ENCODE data around the gene FAM13A. TPM values are rescaled to one million over a fixed set of nuclear protein-coding genes. Genes with fewer than 3 reads are reported as not detected.

Gene FAM13A
- total and polyA plus RNA-seq, 9 of the 15 experiments (the other 6 are each of a cell fraction or from before 2014, with no cell fraction given) = 11.3 to 23.3 (median 14.7) TPM

DNA sequence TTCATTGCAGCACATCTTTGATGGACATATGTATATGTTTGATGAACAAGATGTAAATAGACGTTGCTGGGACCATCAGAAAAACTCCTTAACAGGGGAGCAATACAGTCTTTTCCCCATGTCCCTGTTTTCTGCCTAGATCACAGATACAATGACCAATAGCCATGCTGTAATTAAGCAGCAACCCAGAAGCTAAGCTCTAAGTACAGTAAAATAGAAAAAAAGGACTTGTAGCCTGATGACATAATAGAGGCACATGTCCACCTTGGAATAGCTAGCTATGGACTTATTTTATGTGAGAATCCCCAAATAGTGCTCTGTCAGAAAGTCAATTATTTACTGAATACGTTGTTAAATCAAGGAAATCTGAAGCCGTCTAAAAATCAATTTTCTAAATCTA, 14.9 kb downstream of the FAM13A start:
- no peaks in the 10 kb centered on the region for H3K4me1 ChIP-seq (replicated peaks in 1 of 2; ENCODE audit: control insufficient read depth in 2 of 2, insufficient read depth in 2 of 2, low read length in 2 of 2)
- WGBS (ENCODE audit: insufficient coverage, low coverage, missing lambda C conversion rate) = 80% methylated on average over 3 of the region's 3 CpGs
- POLR2A ChIA-PET = interaction anchor here (1.7 kb wide), 1 partner anchor 13 kb away, joined by 10 read pairs; no protein-coding TSS in a partner anchor
- H3K27ac ChIP-seq (ENCODE audit: extremely low read depth, low read depth, low read length) = no peak overlapping the region
- FAIRE-seq = no peak
- DNase-seq (ENCODE audit: extremely low read depth in 1 of 4, low spot score in 3 of 4) = no peak
- intact Hi-C loops (cut with micrococcal nuclease) = no loop called here
- in situ Hi-C loops (cut with MboI) = no loop called here
- BruUV-seq (replicated peaks) = no TSS peak
- CTCF ChIA-PET (ENCODE audit: low intra/inter-chr PET ratio) = no interaction called here
- H3K4me3 ChIP-seq = no peak overlapping the region
- H3K27me3 ChIP-seq (ENCODE audit: control insufficient read depth in 2 of 2, insufficient read depth in 2 of 2, low read length in 2 of 2) = no peaks in the 10 kb centered on the region
- no peak overlapping the region for H3K9ac ChIP-seq (ENCODE audit: insufficient read depth in 1 of 2, low read depth in 2 of 2, low read length in 2 of 2)
- TF ChIP-seq MLLT1 (IDR thresholded peaks at IDR 0.05) (no peak), FOXJ2 (tag; IDR thresholded peaks at IDR 0.05) (no peak), ZNF140 (CRISPR knock-in tag; IDR thresholded peaks at IDR 0.05) (no peak), ZKSCAN1 (IDR thresholded peaks at IDR 0.05; ENCODE audit: low read depth, low read length) (no peak), PHF8 (IDR thresholded peaks at IDR 0.05; ENCODE audit: borderline replicate concordance, low read length) (no peak), HDAC2 (IDR thresholded peaks at IDR 0.05) (no peak), HDAC3 (IDR thresholded peaks at IDR 0.05; ENCODE audit: borderline replicate concordance, partially characterized antibody) (no peak), STAT5A (IDR thresholded peaks at IDR 0.05; ENCODE audit: borderline replicate concordance, low read length) (no peak), PHB2 (IDR thresholded peaks at IDR 0.05; ENCODE audit: low read depth) (no peak), ATF1 (CRISPR knock-in tag; IDR thresholded peaks at IDR 0.05) (no peak), ATF1 (tag; IDR thresholded peaks at IDR 0.05) (no peak), PPARD (CRISPR knock-in tag; IDR thresholded peaks at IDR 0.05) (no peak), HNRNPL (IDR thresholded peaks at IDR 0.05; ENCODE audit: low read depth, low read length) (no peak), KDM2B (CRISPR knock-in tag; IDR thresholded peaks at IDR 0.05) (no peak), ELF1 (tag; IDR thresholded peaks at IDR 0.05) (no peak)
- no peak overlapping the region for H2AFZ ChIP-seq (ENCODE audit: low read depth, low read length)
- H3K4me2 ChIP-seq (ENCODE audit: insufficient read depth, low read length) = no peak overlapping the region
- no peaks in the 10 kb centered on the region for H4K20me1 ChIP-seq (replicated peaks; ENCODE audit: control insufficient read depth, insufficient read depth, low read length)
- H3K36me3 ChIP-seq (ENCODE audit: control insufficient read depth, insufficient read depth, low read length) = 0 out of 3 replicates have a peak, but pooled peaks cover 4% of the 10 kb centered on the region
- H3K9me1 ChIP-seq (ENCODE audit: control insufficient read depth, insufficient read depth, low read length) = no peaks in the 10 kb centered on the region
- H3K9me3 ChIP-seq (replicated peaks; ENCODE audit: control insufficient read depth, insufficient read depth, low read depth, low read length) = 0 out of 2 replicates have a peak, but pooled peaks cover 3% of the 10 kb centered on the region
- peaks cover 63% of the 10 kb centered on the region for H3K79me2 ChIP-seq (ENCODE audit: control insufficient read depth, insufficient read depth, low read length)
- ATAC-seq = no peak

All from K562 (cell line).